Measurements from ENCODE around the gene PRKCQ.

DNA sequence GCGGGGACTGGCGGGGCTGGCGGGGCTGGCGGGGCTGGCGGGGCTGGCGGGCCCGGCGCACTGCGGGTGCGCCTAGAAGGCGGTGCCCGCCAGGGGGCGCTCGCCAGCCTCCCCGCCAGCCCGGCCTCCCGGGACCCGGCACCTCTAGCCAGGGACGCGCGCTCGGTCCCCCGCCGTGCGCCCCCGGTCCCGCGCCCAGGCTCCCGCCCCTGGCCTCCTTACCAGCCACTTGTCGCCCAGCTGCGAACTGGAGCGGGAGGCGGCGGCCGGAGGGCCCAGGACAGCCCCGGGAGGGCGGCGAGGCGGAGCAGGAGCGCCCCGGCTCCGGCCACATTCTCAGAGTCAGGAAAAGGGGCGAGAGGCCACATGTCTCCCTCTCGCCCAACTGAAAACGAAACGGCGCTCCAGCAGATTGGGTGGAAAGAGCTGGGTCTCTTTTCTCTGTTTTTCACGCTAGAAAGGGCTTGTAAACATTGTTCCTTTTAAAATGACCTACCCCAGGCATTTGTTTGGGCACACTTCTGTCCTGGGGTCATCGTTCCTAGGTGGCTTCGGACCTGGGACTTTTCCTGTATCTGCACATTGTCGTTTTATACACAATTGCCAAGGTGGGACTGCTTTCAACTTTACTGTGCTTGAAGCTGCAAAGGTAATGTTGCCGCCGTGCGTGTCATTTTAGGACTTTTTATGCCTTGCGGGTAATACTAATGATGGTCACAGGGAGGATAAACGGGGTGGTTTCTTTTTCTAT, 378 bp upstream of the PRKCQ start:
- no peak for TF ChIP-seq ZNF384 (IDR thresholded peaks at IDR 0.05)
- TF ChIP-seq TARDBP (IDR thresholded peaks at IDR 0.05): no peak
- no peak for TF ChIP-seq SUZ12 (IDR thresholded peaks at IDR 0.05)
- no peak for TF ChIP-seq BHLHE40 (IDR thresholded peaks at IDR 0.05; ENCODE audit: borderline replicate concordance)
- no peak for TF ChIP-seq CTBP1 (IDR thresholded peaks at IDR 0.05; ENCODE audit: borderline replicate concordance)
- no peak for TF ChIP-seq SP1 (IDR thresholded peaks at IDR 0.05)
- no peak for TF ChIP-seq ARNT (IDR thresholded peaks at IDR 0.05)
- TF ChIP-seq, protein P1, sequence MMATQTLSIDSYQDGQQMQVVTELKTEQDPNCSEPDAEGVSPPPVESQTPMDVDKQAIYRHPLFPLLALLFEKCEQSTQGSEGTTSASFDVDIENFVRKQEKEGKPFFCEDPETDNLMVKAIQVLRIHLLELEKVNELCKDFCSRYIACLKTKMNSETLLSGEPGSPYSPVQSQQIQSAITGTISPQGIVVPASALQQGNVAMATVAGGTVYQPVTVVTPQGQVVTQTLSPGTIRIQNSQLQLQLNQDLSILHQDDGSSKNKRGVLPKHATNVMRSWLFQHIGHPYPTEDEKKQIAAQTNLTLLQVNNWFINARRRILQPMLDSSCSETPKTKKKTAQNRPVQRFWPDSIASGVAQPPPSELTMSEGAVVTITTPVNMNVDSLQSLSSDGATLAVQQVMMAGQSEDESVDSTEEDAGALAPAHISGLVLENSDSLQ (IDR thresholded peaks at IDR 0.05): no peak
- no peak for TF ChIP-seq FOXK2 (IDR thresholded peaks at IDR 0.05)
- no peak for TF ChIP-seq ELF4 (IDR thresholded peaks at IDR 0.05)
- peak; percentile 43 for TF ChIP-seq L3MBTL2 (conservative IDR thresholded peaks at IDR 0.05)
- TF ChIP-seq HDGF (IDR thresholded peaks at IDR 0.05; ENCODE audit: borderline replicate concordance): no peak
- no peak for TF ChIP-seq NFRKB (IDR thresholded peaks at IDR 0.05)
- TF ChIP-seq LEF1 (IDR thresholded peaks at IDR 0.05; ENCODE audit: borderline replicate concordance): no peak

Measured in HEK293T (cell line).